Measurements from ENCODE around the gene MLLT10.

- no peak for TF ChIP-seq MYC (IDR thresholded peaks at IDR 0.05; ENCODE audit: insufficient read depth, insufficient read length, insufficient replicate concordance, low read length, severe bottlenecking)
- no peak for TF ChIP-seq USF2 (IDR thresholded peaks at IDR 0.05; ENCODE audit: borderline replicate concordance, low read depth, low read length)
- no peak for TF ChIP-seq ESRRA (IDR thresholded peaks at IDR 0.05; ENCODE audit: low read length)
- no peak for TF ChIP-seq BCLAF1 (IDR thresholded peaks at IDR 0.05)
- no peak for TF ChIP-seq ZNF274 (IDR thresholded peaks at IDR 0.05; ENCODE audit: insufficient read depth, insufficient read length)
- TF ChIP-seq HCFC1 (IDR thresholded peaks at IDR 0.05; ENCODE audit: low read length) = no peak
- TF ChIP-seq CTCF (IDR thresholded peaks at IDR 0.05 in 2 of 3, conservative IDR thresholded peaks at IDR 0.05 in 1 of 3; ENCODE audit: control insufficient read depth in 2 of 3, extremely low read depth in 1 of 3, insufficient read depth in 1 of 3, low read depth in 3 of 3, low read length in 3 of 3) = no peak
- TF ChIP-seq TBL1XR1 (IDR thresholded peaks at IDR 0.05; ENCODE audit: low read depth, low read length) = no peak
- TF ChIP-seq SIN3A (IDR thresholded peaks at IDR 0.05; ENCODE audit: low read depth, low read length) = no peak
- TF ChIP-seq, protein P1, sequence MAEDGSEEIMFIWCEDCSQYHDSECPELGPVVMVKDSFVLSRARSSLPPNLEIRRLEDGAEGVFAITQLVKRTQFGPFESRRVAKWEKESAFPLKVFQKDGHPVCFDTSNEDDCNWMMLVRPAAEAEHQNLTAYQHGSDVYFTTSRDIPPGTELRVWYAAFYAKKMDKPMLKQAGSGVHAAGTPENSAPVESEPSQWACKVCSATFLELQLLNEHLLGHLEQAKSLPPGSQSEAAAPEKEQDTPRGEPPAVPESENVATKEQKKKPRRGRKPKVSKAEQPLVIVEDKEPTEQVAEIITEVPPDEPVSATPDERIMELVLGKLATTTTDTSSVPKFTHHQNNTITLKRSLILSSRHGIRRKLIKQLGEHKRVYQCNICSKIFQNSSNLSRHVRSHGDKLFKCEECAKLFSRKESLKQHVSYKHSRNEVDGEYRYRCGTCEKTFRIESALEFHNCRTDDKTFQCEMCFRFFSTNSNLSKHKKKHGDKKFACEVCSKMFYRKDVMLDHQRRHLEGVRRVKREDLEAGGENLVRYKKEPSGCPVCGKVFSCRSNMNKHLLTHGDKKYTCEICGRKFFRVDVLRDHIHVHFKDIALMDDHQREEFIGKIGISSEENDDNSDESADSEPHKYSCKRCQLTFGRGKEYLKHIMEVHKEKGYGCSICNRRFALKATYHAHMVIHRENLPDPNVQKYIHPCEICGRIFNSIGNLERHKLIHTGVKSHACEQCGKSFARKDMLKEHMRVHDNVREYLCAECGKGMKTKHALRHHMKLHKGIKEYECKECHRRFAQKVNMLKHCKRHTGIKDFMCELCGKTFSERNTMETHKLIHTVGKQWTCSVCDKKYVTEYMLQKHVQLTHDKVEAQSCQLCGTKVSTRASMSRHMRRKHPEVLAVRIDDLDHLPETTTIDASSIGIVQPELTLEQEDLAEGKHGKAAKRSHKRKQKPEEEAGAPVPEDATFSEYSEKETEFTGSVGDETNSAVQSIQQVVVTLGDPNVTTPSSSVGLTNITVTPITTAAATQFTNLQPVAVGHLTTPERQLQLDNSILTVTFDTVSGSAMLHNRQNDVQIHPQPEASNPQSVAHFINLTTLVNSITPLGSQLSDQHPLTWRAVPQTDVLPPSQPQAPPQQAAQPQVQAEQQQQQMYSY (CRISPR knock-in tag; IDR thresholded peaks at IDR 0.05) = no peak
- TF ChIP-seq SRF (IDR thresholded peaks at IDR 0.05; ENCODE audit: low read depth in 2 of 2, low read length in 2 of 2) = no peak
- TF ChIP-seq CBX3 (IDR thresholded peaks at IDR 0.05; ENCODE audit: borderline replicate concordance, low read depth) = no peak
These were observed 201 bp downstream of the MLLT10 start for GRCh38 chr10:21534280-21534586.

Data from GM12878 (cell line).